Liver (tissue), 9 donors: ENCODE measurements around the gene GABRA5. TPM values are rescaled to one million over a fixed set of nuclear protein-coding genes. Genes with fewer than 3 reads are reported as not detected.
"Not testable (repeated sequence)": the region's sequence is repeated elsewhere in the genome, so short reads cannot be mapped to it uniquely, and the experiment has no call there.

Source experiments
- DNase-seq: peaks from one replicate; pipeline ENCODE4 v3.0.0-alpha.2; 2017; ENCODE audit warnings: low spot score
- H3K27ac ChIP-seq, 2 donors: one replicate each; pipeline ENCODE4 v1.7.0; 2013; ENCODE audit warnings: inconsistent platforms in 2 of 2, low read length in 2 of 2, control low read depth in 1 of 2, low read depth in 1 of 2, mild to moderate bottlenecking in 1 of 2
- H3K27me3 ChIP-seq, 4 donors: one replicate each; pipeline versions ENCODE4 v1.6.1 to v1.7.0; 2013; ENCODE audit warnings: low read length in 3 of 4, inconsistent platforms in 1 of 4, mild to moderate bottlenecking in 1 of 4, moderate library complexity in 1 of 4; ENCODE audit not compliant: control insufficient read depth in 4 of 4, insufficient read depth in 4 of 4
- H3K36me3 ChIP-seq, 4 donors: one replicate each; pipeline versions ENCODE4 v1.6.1 to v1.7.0; 2013; ENCODE audit warnings: low read length in 3 of 4, mild to moderate bottlenecking in 3 of 4, low read depth in 1 of 4, moderate library complexity in 1 of 4; ENCODE audit not compliant: control insufficient read depth in 4 of 4, insufficient read depth in 3 of 4
- H3K4me1 ChIP-seq, 4 donors: one replicate each; pipeline versions ENCODE4 v1.6.1 to v1.7.0; 2013; ENCODE audit warnings: low read length in 3 of 4, mild to moderate bottlenecking in 3 of 4, moderate library complexity in 1 of 4; ENCODE audit not compliant: control insufficient read depth in 4 of 4, insufficient read depth in 4 of 4
- H3K4me3 ChIP-seq, 3 donors: one replicate each; pipeline versions ENCODE4 v1.6.1 to v1.7.0; 2013; ENCODE audit warnings: low read length in 3 of 3, control low read depth in 1 of 3, low read depth in 1 of 3, mild to moderate bottlenecking in 1 of 3
- H3K9ac ChIP-seq, 2 donors: one replicate each; pipeline ENCODE4 v1.7.0; 2013; ENCODE audit warnings: low read length in 2 of 2, mild to moderate bottlenecking in 2 of 2, moderate library complexity in 2 of 2, control low read depth in 1 of 2, low read depth in 1 of 2
- H3K9me3 ChIP-seq, 4 donors: one replicate each; pipeline versions ENCODE4 v1.6.1 to v1.7.0; 2013; ENCODE audit warnings: low read length in 3 of 4; ENCODE audit not compliant: control insufficient read depth in 4 of 4
- ATF3 ChIP-seq: IDR thresholded peaks from 2 replicates; pipeline ENCODE4 v1.6.1; 2016; ENCODE audit warnings: antibody characterized with exemption
- EGR1 ChIP-seq, 2 donors: IDR thresholded peaks; 2 replicates each; pipeline ENCODE4 v1.6.1; 2016 to 2018; ENCODE audit warnings: antibody characterized with exemption in 2 of 2, low read depth in 2 of 2
- FOXA1 ChIP-seq: IDR thresholded peaks from 2 replicates; pipeline ENCODE4 v1.6.1; 2016; ENCODE audit warnings: antibody characterized with exemption
- FOXA2 ChIP-seq: IDR thresholded peaks from 2 replicates; pipeline ENCODE4 v1.6.1; 2016; ENCODE audit warnings: antibody characterized with exemption
- GABPA ChIP-seq, 2 donors: IDR thresholded peaks in 1 of 2; conservative IDR thresholded peaks in 1 of 2; 2 replicates each; pipeline ENCODE4 v1.6.1; 2016; ENCODE audit warnings: antibody characterized with exemption in 2 of 2, mild to moderate bottlenecking in 1 of 2, moderate library complexity in 1 of 2
- HNF4G ChIP-seq: IDR thresholded peaks from 2 replicates; pipeline ENCODE4 v1.6.1; 2016; ENCODE audit warnings: antibody characterized with exemption
- JUND ChIP-seq, 2 donors: IDR thresholded peaks; 2 replicates each; pipeline ENCODE4 v1.6.1; 2016; ENCODE audit warnings: antibody characterized with exemption in 2 of 2
- NR2F2 ChIP-seq: IDR thresholded peaks from 2 replicates; pipeline ENCODE4 v1.6.1; 2016; ENCODE audit warnings: antibody characterized with exemption
- RAD21 ChIP-seq, 2 donors: IDR thresholded peaks; 2 replicates each; pipeline ENCODE4 v1.6.1; 2016; ENCODE audit warnings: antibody characterized with exemption in 2 of 2, mild to moderate bottlenecking in 2 of 2
- SP1 ChIP-seq: IDR thresholded peaks from 2 replicates; pipeline ENCODE4 v1.6.1; 2018; ENCODE audit warnings: antibody characterized with exemption, mild to moderate bottlenecking
- TAF1 ChIP-seq: conservative IDR thresholded peaks from 2 replicates; pipeline ENCODE4 v1.6.1; 2016; ENCODE audit warnings: antibody characterized with exemption, mild to moderate bottlenecking
- YY1 ChIP-seq: IDR thresholded peaks from 2 replicates; pipeline ENCODE4 v1.6.1; 2016; ENCODE audit warnings: antibody characterized with exemption, mild to moderate bottlenecking
- WGBS: extraction: QIAGEN DNeasy Blood & Tissue Kit; methylation state at CpG from one replicate; pipeline ENCODE4 v1.1.7; 2013; 5-methylcytosine and 5-hydroxymethylcytosine counted together
- polyA plus RNA-seq, 2 donors: library from polyadenylated mRNA; stranded (reverse) in 1 of 2; unstranded in 1 of 2; fragments of 200-250 nt in 1 of 2; fragments of >200 nt in 1 of 2; fragmentation: Nextera tagmentation in 1 of 2; extraction: Ambion mirVana in 1 of 2; gene quantifications; one replicate each; pipeline versions ENCODE4 v1.2.1 to v1.2.3, GENCODE V29; 2013 to 2015
- total RNA-seq, 2 donors: library from RNA; depleted of rRNA; stranded (reverse); fragments of >200 nt; gene quantifications; one replicate each; pipeline ENCODE4 v1.2.3, GENCODE V29; 2014
- TF ChIP-seq, protein P1 (sequence below): IDR thresholded peaks from 2 replicates; pipeline ENCODE4 v1.6.1; 2016; ENCODE audit warnings: antibody characterized with exemption
- TF ChIP-seq, protein P2 (sequence below): IDR thresholded peaks from 2 replicates; pipeline ENCODE4 v1.6.1; 2016; ENCODE audit warnings: antibody characterized with exemption
- TF ChIP-seq, protein P3 (sequence below): IDR thresholded peaks from 2 replicates; pipeline ENCODE4 v1.6.1; 2016; ENCODE audit warnings: antibody characterized with exemption, mild to moderate bottlenecking
- donor health status: healthy.
- donor health status: healthy.
- donor health status: healthy.
- donor health status: healthy.
- donor health status: healthy.

GABRA5 gene
- total and polyA plus RNA-seq, 4 donors, result not detected

- TF ChIP-seq, protein P1, sequence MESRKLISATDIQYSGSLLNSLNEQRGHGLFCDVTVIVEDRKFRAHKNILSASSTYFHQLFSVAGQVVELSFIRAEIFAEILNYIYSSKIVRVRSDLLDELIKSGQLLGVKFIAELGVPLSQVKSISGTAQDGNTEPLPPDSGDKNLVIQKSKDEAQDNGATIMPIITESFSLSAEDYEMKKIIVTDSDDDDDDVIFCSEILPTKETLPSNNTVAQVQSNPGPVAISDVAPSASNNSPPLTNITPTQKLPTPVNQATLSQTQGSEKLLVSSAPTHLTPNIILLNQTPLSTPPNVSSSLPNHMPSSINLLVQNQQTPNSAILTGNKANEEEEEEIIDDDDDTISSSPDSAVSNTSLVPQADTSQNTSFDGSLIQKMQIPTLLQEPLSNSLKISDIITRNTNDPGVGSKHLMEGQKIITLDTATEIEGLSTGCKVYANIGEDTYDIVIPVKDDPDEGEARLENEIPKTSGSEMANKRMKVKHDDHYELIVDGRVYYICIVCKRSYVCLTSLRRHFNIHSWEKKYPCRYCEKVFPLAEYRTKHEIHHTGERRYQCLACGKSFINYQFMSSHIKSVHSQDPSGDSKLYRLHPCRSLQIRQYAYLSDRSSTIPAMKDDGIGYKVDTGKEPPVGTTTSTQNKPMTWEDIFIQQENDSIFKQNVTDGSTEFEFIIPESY, result no peak
Observed at GRCh38 chr15:26894181-26894580, 27.3 kb downstream of the GABRA5 start (continued).

DNA sequence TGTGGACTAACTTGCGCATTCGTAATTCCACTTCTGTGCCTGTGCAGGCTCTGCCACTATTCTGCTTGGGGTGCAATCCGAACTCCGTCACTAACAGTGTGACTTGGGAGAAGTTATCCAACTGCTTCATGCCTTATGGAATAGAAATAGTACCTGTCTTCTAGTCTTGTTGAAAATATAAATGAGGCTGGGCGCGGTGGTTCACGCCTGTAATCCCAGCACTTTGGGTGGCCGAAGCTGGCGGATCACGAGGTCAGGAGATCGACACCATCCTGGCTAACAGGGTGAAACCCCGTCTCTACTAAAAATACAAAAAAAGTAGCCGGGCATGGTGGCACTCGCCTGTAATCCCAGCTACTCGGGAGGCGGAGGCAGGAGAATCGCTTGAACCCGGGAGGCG lies 28.5 kb downstream of the GABRA5 start:
- not testable (repeated sequence) for H3K27ac ChIP-seq, H3K9me3 ChIP-seq, H3K4me3 ChIP-seq, H3K9ac ChIP-seq, H3K27me3 ChIP-seq, H3K4me1 ChIP-seq, DNase-seq, H3K36me3 ChIP-seq
- WGBS, result 88% methylated on average over 19 of the region's 19 CpGs

DNA sequence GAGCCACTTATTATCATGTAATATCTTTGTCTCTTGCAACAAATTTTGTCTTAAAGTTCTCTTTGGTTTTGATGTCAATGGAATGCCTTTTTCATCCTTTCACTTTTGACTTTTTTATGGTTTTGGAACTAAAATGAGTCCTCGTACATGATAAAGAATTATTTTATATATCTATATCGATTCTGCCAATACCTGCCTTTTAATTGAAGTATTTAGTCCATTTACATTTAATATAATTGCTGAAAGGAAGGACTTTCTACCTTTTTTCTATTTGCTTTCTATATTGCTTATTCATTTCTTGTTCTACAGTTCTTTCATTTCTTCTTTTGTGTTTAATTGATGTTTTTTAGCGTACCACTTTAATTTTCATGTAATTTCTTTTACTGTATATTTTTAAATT lies 32.8 kb downstream of the GABRA5 start:
- H3K4me1 ChIP-seq, result no peaks in the 10 kb centered on the region
- H3K9me3 ChIP-seq, result peaks cover 0 to 11% (median under 1%) of the 10 kb centered on the region in 4 donors
- WGBS, result 80% methylated on average over 3 of the region's 3 CpGs

GRCh38 chr15:26901041-26901440 lies 34.2 kb downstream of the GABRA5 start:
- H3K9ac ChIP-seq, result no peak overlapping the region
- no peak for DNase-seq
- no peak overlapping the region for H3K27ac ChIP-seq
- H3K4me1 ChIP-seq, result no peaks in the 10 kb centered on the region
- TF ChIP-seq YY1, result no peak
- TF ChIP-seq SP1, result no peak
- TF ChIP-seq, protein P1, result no peak
- TF ChIP-seq TAF1, result no peak
- no peak for TF ChIP-seq HNF4G
- TF ChIP-seq RAD21 (IDR thresholded peaks at IDR 0.05), result no peak
- TF ChIP-seq FOXA1, result no peak
- TF ChIP-seq GABPA (IDR thresholded peaks at IDR 0.05 in 1 of 2, conservative IDR thresholded peaks at IDR 0.05 in 1 of 2), result no peak
- TF ChIP-seq, protein P2, sequence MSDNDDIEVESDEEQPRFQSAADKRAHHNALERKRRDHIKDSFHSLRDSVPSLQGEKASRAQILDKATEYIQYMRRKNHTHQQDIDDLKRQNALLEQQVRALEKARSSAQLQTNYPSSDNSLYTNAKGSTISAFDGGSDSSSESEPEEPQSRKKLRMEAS, result no peak
- TF ChIP-seq JUND (IDR thresholded peaks at IDR 0.05), result no peak
- TF ChIP-seq NR2F2, result no peak
- TF ChIP-seq, protein P3, sequence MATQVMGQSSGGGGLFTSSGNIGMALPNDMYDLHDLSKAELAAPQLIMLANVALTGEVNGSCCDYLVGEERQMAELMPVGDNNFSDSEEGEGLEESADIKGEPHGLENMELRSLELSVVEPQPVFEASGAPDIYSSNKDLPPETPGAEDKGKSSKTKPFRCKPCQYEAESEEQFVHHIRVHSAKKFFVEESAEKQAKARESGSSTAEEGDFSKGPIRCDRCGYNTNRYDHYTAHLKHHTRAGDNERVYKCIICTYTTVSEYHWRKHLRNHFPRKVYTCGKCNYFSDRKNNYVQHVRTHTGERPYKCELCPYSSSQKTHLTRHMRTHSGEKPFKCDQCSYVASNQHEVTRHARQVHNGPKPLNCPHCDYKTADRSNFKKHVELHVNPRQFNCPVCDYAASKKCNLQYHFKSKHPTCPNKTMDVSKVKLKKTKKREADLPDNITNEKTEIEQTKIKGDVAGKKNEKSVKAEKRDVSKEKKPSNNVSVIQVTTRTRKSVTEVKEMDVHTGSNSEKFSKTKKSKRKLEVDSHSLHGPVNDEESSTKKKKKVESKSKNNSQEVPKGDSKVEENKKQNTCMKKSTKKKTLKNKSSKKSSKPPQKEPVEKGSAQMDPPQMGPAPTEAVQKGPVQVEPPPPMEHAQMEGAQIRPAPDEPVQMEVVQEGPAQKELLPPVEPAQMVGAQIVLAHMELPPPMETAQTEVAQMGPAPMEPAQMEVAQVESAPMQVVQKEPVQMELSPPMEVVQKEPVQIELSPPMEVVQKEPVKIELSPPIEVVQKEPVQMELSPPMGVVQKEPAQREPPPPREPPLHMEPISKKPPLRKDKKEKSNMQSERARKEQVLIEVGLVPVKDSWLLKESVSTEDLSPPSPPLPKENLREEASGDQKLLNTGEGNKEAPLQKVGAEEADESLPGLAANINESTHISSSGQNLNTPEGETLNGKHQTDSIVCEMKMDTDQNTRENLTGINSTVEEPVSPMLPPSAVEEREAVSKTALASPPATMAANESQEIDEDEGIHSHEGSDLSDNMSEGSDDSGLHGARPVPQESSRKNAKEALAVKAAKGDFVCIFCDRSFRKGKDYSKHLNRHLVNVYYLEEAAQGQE, result no peak
- no peak for TF ChIP-seq EGR1 (IDR thresholded peaks at IDR 0.05; ENCODE audit: low read depth in 2 of 2)
- no peaks in the 10 kb centered on the region for H3K27me3 ChIP-seq
- no peak overlapping the region for H3K4me3 ChIP-seq
- H3K36me3 ChIP-seq, result no peaks in the 10 kb centered on the region
- WGBS, result 56% methylated on average over 4 of the region's 4 CpGs
- peaks cover 0 to 12% (median under 1%) of the 10 kb centered on the region in 4 donors for H3K9me3 ChIP-seq

More for the DNA sequence above, 32.8 kb downstream of the GABRA5 start:
- Histone ChIP-seq H3K27ac (no peak overlapping the region), H3K36me3 (no peaks in the 10 kb centered on the region), H3K4me3 (no peak overlapping the region), H3K27me3 (no peaks in the 10 kb centered on the region), H3K9ac (no peak overlapping the region)
- DNase-seq, result no peak
- TF ChIP-seq FOXA2 (no peak), ATF3 (no peak)
